Measurements from ENCODE around the gene SIPA1. TPM values are rescaled to one million over a fixed set of nuclear protein-coding genes. Genes with fewer than 3 reads are reported as not detected.

Gene SIPA1
- total and polyA plus RNA-seq, 9 of the 15 experiments (the other 6 are each of a cell fraction or from before 2014, with no cell fraction given): 0.25 to 85.8 (median 16.8) TPM

DNA sequence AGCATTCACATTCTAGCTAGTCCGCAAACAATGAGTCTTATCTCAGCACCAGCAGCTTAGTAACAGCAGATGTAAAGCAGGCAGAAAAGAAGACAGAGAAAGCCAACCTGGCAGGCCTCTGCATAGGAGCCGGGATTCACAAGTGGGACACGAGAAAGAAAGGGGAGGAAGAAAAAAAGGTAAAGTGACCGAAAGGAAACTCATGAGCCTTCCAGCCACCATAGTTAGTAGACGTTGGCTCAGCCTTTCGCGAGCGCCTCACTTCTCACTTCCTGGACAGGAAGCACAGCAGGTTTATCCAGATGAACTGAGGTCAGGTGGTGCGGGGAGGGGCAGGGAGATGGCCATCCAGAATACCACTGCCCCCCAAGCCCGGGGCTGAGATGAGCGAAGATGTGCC, 54.5 kb downstream of the SIPA1 start (continued):
- TF ChIP-seq ZNF217 (CRISPR knock-in tag; IDR thresholded peaks at IDR 0.05) (no peak), EHMT2 (IDR thresholded peaks at IDR 0.05) (peak; percentile 68; the same call in 1 of the 2 replicates), TOE1 (IDR thresholded peaks at IDR 0.05; ENCODE audit: borderline replicate concordance) (0 out of 2 replicates have a peak, but pooled peaks have one; percentile 13), TOE1 (CRISPR knock-in tag; IDR thresholded peaks at IDR 0.05; ENCODE audit: borderline replicate concordance, low read depth) (no peak), SOX6 (IDR thresholded peaks at IDR 0.05) (peak; percentile 72), FOXM1 (IDR thresholded peaks at IDR 0.05; ENCODE audit: low read depth) (peak; percentile 43; the same call in 1 of the 2 replicates), FOXM1 (CRISPR knock-in tag; IDR thresholded peaks at IDR 0.05; ENCODE audit: low read depth) (no peak), SMAD4 (CRISPR knock-in tag; conservative IDR thresholded peaks at IDR 0.05) (peak; percentile 45; the same call in 1 of the 2 replicates), KAT8 (IDR thresholded peaks at IDR 0.05; ENCODE audit: low read depth) (no peak), NR2C2 (CRISPR knock-in tag; IDR thresholded peaks at IDR 0.05) (no peak), NR2C2 (tag; IDR thresholded peaks at IDR 0.05) (peak; percentile 75), POLR2A (conservative IDR thresholded peaks at IDR 0.05) (peak; percentile 74), GABPA (tag; conservative IDR thresholded peaks at IDR 0.05; ENCODE audit: low read depth) (peak; percentile 52; the same call in 1 of the 2 replicates), PHF20 (IDR thresholded peaks at IDR 0.05; ENCODE audit: partially characterized antibody) (peak; percentile 17), ZNF175 (CRISPR knock-in tag; IDR thresholded peaks at IDR 0.05; ENCODE audit: low read depth) (peak; percentile 72; the same call in 1 of the 2 replicates), KDM5B (IDR thresholded peaks at IDR 0.05; ENCODE audit: insufficient replicate concordance, low read depth, low read length) (peak; percentile 44), IFI16 (CRISPR knock-in tag; IDR thresholded peaks at IDR 0.05) (no peak), IRF1 (CRISPR knock-in tag; IDR thresholded peaks at IDR 0.05; ENCODE audit: borderline replicate concordance) (no peak)
- TF ChIP-seq, protein P1, sequence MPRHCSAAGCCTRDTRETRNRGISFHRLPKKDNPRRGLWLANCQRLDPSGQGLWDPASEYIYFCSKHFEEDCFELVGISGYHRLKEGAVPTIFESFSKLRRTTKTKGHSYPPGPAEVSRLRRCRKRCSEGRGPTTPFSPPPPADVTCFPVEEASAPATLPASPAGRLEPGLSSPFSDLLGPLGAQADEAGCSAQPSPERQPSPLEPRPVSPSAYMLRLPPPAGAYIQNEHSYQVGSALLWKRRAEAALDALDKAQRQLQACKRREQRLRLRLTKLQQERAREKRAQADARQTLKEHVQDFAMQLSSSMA (CRISPR knock-in tag; IDR thresholded peaks at IDR 0.05): no peak
- TF ChIP-seq, protein P2, sequence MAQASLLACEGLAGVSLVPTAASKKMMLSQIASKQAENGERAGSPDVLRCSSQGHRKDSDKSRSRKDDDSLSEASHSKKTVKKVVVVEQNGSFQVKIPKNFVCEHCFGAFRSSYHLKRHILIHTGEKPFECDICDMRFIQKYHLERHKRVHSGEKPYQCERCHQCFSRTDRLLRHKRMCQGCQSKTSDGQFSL (CRISPR knock-in tag; IDR thresholded peaks at IDR 0.05): no peak
- TF ChIP-seq, protein P2 (tag; IDR thresholded peaks at IDR 0.05): peak in 1 of 2 experiments; percentile 70; a peak in 1 of 4 replicates
- TF ChIP-seq, protein P3, sequence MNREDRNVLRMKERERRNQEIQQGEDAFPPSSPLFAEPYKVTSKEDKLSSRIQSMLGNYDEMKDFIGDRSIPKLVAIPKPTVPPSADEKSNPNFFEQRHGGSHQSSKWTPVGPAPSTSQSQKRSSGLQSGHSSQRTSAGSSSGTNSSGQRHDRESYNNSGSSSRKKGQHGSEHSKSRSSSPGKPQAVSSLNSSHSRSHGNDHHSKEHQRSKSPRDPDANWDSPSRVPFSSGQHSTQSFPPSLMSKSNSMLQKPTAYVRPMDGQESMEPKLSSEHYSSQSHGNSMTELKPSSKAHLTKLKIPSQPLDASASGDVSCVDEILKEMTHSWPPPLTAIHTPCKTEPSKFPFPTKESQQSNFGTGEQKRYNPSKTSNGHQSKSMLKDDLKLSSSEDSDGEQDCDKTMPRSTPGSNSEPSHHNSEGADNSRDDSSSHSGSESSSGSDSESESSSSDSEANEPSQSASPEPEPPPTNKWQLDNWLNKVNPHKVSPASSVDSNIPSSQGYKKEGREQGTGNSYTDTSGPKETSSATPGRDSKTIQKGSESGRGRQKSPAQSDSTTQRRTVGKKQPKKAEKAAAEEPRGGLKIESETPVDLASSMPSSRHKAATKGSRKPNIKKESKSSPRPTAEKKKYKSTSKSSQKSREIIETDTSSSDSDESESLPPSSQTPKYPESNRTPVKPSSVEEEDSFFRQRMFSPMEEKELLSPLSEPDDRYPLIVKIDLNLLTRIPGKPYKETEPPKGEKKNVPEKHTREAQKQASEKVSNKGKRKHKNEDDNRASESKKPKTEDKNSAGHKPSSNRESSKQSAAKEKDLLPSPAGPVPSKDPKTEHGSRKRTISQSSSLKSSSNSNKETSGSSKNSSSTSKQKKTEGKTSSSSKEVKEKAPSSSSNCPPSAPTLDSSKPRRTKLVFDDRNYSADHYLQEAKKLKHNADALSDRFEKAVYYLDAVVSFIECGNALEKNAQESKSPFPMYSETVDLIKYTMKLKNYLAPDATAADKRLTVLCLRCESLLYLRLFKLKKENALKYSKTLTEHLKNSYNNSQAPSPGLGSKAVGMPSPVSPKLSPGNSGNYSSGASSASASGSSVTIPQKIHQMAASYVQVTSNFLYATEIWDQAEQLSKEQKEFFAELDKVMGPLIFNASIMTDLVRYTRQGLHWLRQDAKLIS (CRISPR knock-in tag; IDR thresholded peaks at IDR 0.05): peak; percentile 34; the same call in 1 of the 2 replicates
- TF ChIP-seq, protein P4, sequence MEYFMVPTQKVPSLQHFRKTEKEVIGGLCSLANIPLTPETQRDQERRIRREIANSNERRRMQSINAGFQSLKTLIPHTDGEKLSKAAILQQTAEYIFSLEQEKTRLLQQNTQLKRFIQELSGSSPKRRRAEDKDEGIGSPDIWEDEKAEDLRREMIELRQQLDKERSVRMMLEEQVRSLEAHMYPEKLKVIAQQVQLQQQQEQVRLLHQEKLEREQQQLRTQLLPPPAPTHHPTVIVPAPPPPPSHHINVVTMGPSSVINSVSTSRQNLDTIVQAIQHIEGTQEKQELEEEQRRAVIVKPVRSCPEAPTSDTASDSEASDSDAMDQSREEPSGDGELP (CRISPR knock-in tag; IDR thresholded peaks at IDR 0.05; ENCODE audit: borderline replicate concordance): peak; percentile 43; the same call in 1 of the 2 replicates
